AG08395 (cell line): Measurements from ENCODE around the gene ZBTB7A.

Experiments
- DNase-seq: peaks from one replicate; pipeline ENCODE4 v3.0.0; 2012; ENCODE audit warnings: mixed read lengths, low spot score

The ZBTB7A gene

DNA sequence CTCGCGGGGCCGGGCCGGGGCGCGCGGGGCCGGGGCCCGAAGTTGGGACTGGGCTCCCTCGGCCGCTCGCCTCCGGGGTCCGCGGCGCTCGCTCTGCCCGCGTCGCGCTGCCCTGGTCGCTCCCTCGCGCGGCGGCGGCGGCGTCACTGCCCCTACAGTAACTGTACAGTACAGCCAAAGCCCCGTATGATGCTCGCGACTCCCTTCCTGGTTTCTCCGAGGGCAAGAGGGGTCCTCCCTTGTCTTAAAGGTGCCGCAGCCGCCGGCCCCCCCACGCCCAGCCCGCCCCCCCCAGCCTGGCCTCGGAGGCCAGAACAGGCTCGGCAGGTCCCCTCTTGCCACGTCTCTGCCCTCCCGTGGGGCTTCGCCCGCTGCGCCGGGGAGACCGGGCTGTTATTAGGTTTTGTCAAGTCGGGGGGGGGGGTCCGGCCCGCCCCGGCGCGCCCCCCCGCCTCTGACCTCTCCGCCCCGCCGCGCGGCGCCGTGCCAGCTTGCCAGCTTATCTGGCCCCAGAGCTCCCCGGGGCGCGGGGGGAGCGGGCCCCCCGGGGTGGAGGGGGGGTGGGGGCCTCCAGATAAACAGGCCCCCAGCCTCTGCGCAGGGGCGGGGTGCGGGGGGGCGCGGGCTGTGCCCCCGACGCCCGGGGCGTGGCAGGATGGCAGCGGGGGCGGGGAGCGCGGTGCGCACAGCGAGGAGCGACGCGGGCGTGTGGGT is at the start of gene ZBTB7A:
TSS of gene ZBTB7A (minus strand) at position 218 of the 714 bp plus-strand sequence. CDS start 11,667 bp downstream, outside the sequence.
- DNase-seq: peak; percentile 74

DNA sequence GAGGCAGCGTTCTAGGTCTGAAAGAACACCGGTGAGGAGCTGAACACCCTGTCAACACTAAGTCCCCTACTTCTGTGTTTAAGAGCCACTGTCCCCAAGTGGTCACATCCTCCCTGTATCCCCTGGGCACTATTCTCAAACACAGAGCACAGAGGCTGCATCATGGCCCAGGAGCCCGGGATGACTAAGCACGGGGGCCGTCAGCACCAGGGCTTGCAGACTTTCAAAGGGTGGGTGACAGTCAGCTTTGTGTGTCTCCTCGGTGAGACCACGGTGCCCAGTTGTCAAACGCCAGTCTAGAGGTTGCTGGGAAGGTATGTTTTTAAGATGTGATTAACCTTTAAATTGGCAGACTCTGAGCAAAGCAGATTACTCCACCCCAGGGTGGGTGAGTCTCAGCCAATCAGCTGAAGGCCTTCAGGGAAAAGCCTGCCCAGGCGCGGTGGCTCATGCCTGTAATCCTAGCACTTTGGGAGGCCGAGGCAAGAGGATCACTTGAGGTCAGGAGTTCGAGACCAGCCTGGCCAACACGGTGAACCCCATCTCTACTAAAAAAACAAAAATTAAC is 49.2 kb upstream of the ZBTB7A start:
- no peak for DNase-seq

GRCh38 chr19:4115050-4115817 is 48.5 kb upstream of the ZBTB7A start:
- no peak for DNase-seq

- no peak for DNase-seq
Measured at GRCh38 chr19:4114181-4114580, 47.5 kb upstream of the ZBTB7A start.

DNA sequence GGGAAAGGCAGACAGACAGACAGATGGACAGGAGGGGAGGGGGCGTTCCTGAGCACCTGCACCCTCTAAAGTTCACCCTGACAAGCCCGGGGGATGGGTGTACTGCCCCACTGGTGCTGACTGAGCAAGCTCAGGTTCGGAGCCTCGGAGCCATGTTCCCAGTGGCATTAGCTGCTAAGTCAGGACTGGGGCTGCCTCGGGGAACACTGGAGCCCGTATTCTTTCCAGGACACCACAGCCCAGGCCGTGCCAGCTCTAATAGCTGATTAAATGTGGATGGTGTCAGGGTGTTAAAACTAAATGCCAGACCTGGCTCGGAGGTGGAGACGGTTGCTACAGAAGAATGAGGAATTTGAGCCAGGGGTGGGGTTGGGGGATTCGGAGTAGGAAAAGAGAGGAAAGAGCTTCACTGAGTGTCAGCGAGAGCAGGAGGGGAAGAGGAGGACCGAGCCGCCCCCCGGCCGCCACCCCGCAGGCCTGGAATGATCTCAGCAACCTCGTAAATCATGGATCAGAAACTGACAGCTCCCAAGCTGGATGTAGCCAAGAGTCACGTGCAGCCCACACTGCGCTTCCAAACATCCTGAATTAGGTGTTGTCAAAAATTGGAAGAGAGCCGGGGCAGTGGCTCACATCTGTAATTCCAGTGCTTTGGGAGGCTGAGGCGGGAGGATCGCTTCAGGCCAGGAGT is 46.8 kb upstream of the ZBTB7A start:
- no peak for DNase-seq

- DNase-seq: no peak
Measured at GRCh38 chr19:4112367-4112766, 45.7 kb upstream of the ZBTB7A start.

- no peak for DNase-seq
Measured at GRCh38 chr19:4109626-4109945, 42.9 kb upstream of the ZBTB7A start.

- no peak for DNase-seq
Measured at GRCh38 chr19:4108767-4109625, 42.3 kb upstream of the ZBTB7A start.

DNA sequence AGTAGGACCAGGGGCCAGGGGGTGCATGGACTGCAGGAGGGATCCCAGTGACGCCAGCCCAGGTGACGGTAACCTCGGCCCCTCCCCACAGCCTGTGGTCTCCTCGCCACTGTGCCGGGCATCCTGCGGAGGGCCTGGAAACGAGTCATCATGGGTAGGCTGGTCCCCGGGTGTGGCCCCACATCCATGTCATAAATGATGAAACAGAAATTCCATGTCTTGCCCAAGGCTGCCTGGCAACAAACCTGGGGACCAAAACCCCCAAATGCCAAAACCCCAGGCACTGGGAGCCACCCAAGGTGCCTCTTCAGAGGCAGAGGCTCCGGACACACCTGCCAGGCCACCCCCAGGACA is 36.4 kb upstream of the ZBTB7A start:
- peak; percentile 20 for DNase-seq

- no peak for DNase-seq
Measured at GRCh38 chr19:4102339-4103079, 35.8 kb upstream of the ZBTB7A start.

DNA sequence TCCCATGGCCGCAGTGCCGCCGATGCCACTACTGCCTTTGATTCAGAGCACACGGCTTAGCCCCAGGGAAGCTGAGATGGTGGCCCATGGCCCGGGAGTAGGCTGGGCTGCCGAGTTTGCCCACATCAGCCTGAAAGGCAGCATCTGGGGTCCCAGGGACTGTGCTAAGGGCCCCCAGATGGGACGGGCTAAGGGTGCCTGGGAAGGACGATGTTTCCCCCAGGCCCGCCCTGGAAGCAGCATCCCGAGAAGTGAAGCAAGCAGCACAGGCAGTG is 34.7 kb upstream of the ZBTB7A start:
- no peak for DNase-seq

GRCh38 chr19:4100647-4101495 is 34.2 kb upstream of the ZBTB7A start:
- no peak for DNase-seq

GRCh38 chr19:4099041-4099764 is 32.5 kb upstream of the ZBTB7A start:
- DNase-seq: no peak

DNA sequence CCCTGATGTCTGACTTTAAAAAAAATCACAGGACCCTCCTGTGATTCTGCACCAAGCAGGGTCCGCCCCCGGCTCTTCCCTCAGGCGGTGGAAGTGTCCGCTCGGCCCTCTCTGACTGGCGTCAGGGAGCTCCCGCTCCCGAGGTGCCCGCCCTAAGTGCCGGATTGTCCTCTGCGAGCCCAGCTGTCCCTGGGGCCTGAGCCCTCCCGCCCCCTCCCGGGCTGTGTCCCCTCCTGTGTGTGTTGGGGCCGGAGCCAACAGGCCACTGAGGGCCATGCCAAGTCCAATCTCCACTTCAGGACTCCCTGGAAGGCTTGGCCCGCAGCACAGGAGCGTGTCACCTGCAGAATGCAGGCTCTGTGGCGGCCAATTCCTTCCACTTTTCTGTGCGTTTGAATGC is 31.8 kb upstream of the ZBTB7A start:
- DNase-seq: no peak

- no peak for DNase-seq
Measured at GRCh38 chr19:4097501-4097900, 30.8 kb upstream of the ZBTB7A start.

- DNase-seq: no peak
Measured at GRCh38 chr19:4096049-4096892, 29.6 kb upstream of the ZBTB7A start.

DNA sequence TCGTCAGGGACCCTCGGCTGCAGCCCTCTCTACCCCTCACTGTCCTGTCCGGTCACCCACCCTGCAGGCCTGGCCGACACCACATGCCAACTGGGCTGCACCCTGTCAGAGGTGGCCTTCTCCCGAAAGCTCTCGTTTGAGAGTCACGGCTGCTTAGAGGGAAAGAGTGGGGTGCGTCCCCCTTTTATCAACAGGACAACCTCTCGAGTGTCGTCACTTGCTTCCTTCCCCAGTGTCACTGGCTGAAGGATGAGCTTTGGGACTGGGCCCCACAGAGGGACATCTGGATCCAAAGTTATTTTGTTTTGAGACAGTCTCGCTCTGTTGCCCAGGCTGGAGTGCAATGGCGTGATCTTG is 28.8 kb upstream of the ZBTB7A start:
- no peak for DNase-seq

- DNase-seq: no peak
Measured at GRCh38 chr19:4094761-4095487, 28.2 kb upstream of the ZBTB7A start.
